ENCODE data around the gene XYLT1. TPM values are rescaled to one million over a fixed set of nuclear protein-coding genes. Genes with fewer than 3 reads are reported as not detected.
"Not testable (repeated sequence)": the region's sequence is repeated elsewhere in the genome, so short reads cannot be mapped to it uniquely, and the experiment has no call there.

The XYLT1 gene
- total RNA-seq, 1 donor from 2014 or later: 27.3 TPM

GRCh38 chr16:17412791-17413190 lies 58.0 kb downstream of the XYLT1 start:
- Histone ChIP-seq H3K27me3 (no peaks in the 10 kb centered on the region), H3K9me3 (no peaks in the 10 kb centered on the region), H3K27ac (no peak overlapping the region), H3K4me3 (no peak overlapping the region), H3K4me1 (peaks cover 31% of the 10 kb centered on the region), H3K36me3 (no peaks in the 10 kb centered on the region)
- TF ChIP-seq POLR2AphosphoS5 (IDR thresholded peaks at IDR 0.05; ENCODE audit: insufficient read depth in 1 of 2, low read depth in 1 of 2) (no peak), CTCF (IDR thresholded peaks at IDR 0.05) (no peak), POLR2A (IDR thresholded peaks at IDR 0.05) (no peak)
- intact Hi-C loops (cut with DNase I): no loop called here
- no peak for DNase-seq (ENCODE audit: extremely low spot score in 2 of 2)

GRCh38 chr16:17412221-17412620 lies 58.5 kb downstream of the XYLT1 start:
- Histone ChIP-seq H3K36me3 (no peaks in the 10 kb centered on the region), H3K27me3 (no peaks in the 10 kb centered on the region), H3K4me1 (peaks cover 30% of the 10 kb centered on the region), H3K27ac (no peak overlapping the region), H3K9me3 (no peaks in the 10 kb centered on the region), H3K4me3 (no peak overlapping the region)
- no peak for DNase-seq (ENCODE audit: extremely low spot score in 2 of 2)
- intact Hi-C loops (cut with DNase I): no loop called here
- TF ChIP-seq POLR2AphosphoS5 (IDR thresholded peaks at IDR 0.05; ENCODE audit: insufficient read depth in 1 of 2, low read depth in 1 of 2) (no peak), POLR2A (IDR thresholded peaks at IDR 0.05) (no peak), CTCF (IDR thresholded peaks at IDR 0.05) (no peak)

GRCh38 chr16:17411263-17411662 lies 59.5 kb downstream of the XYLT1 start:
- no peak overlapping the region for H3K27ac ChIP-seq
- no peaks in the 10 kb centered on the region for H3K9me3 ChIP-seq
- TF ChIP-seq CTCF (IDR thresholded peaks at IDR 0.05) (no peak), POLR2A (IDR thresholded peaks at IDR 0.05) (no peak), POLR2AphosphoS5 (IDR thresholded peaks at IDR 0.05; ENCODE audit: insufficient read depth in 1 of 2, low read depth in 1 of 2) (no peak)
- no peak for DNase-seq (ENCODE audit: extremely low spot score in 2 of 2)
- H3K4me3 ChIP-seq: no peak overlapping the region
- intact Hi-C loops (cut with DNase I): no loop called here
- no peaks in the 10 kb centered on the region for H3K27me3 ChIP-seq
- peaks cover 26% of the 10 kb centered on the region for H3K4me1 ChIP-seq
- no peaks in the 10 kb centered on the region for H3K36me3 ChIP-seq

GRCh38 chr16:17410316-17410715 lies 60.4 kb downstream of the XYLT1 start:
- H3K4me1 ChIP-seq: peaks cover 27% of the 10 kb centered on the region
- intact Hi-C loops (cut with DNase I); H3K27me3 ChIP-seq; DNase-seq (ENCODE audit: extremely low spot score in 2 of 2); H3K4me3 ChIP-seq; H3K27ac ChIP-seq; H3K36me3 ChIP-seq; H3K9me3 ChIP-seq: not testable (repeated sequence)

GRCh38 chr16:17409894-17410293 lies 60.9 kb downstream of the XYLT1 start:
- H3K4me1 ChIP-seq: peaks cover 30% of the 10 kb centered on the region
- H3K9me3 ChIP-seq: no peaks in the 10 kb centered on the region
- no peak overlapping the region for H3K4me3 ChIP-seq
- H3K27me3 ChIP-seq: no peaks in the 10 kb centered on the region
- DNase-seq (ENCODE audit: extremely low spot score in 2 of 2): no peak
- no peak for TF ChIP-seq POLR2AphosphoS5 (IDR thresholded peaks at IDR 0.05; ENCODE audit: insufficient read depth in 1 of 2, low read depth in 1 of 2)
- no peak for TF ChIP-seq CTCF (IDR thresholded peaks at IDR 0.05)
- no peak for TF ChIP-seq POLR2A (IDR thresholded peaks at IDR 0.05)
- intact Hi-C loops (cut with DNase I): loop anchor here (10.0 kb wide), 1 partner anchor 115 kb away; no protein-coding TSS in a partner anchor
- H3K27ac ChIP-seq: no peak overlapping the region
- no peaks in the 10 kb centered on the region for H3K36me3 ChIP-seq

Data from vagina (tissue), 2 donors.